Measurements from ENCODE around the gene EMC1. TPM values are rescaled to one million over a fixed set of nuclear protein-coding genes. Genes with fewer than 3 reads are reported as not detected.
A peak's percentile ranks its signal among the peaks of the same experiment; 100 is the strongest.

The EMC1 gene
- total RNA-seq, 1 donor from 2014 or later = 63.8 TPM

GRCh38 chr1:19199969-19200604 lies 51.2 kb downstream of the EMC1 start:
- H3K9me3 Mint-ChIP-seq = no peaks in the 10 kb centered on the region
- peaks cover 9% of the 10 kb centered on the region for H3K4me1 Mint-ChIP-seq
- no peaks in the 10 kb centered on the region for H3K27me3 Mint-ChIP-seq (ENCODE audit: low read depth)
- no peak for TF ChIP-seq CTCF (IDR thresholded peaks at IDR 0.05; ENCODE audit: unreplicated experiment)
- H3K4me3 Mint-ChIP-seq = no peak overlapping the region
- no peak overlapping the region for H3K27ac Mint-ChIP-seq
- H3K36me3 Mint-ChIP-seq = peaks cover 20% of the 10 kb centered on the region
- no peak for DNase-seq (ENCODE audit: low spot score in 2 of 2, unreplicated experiment in 2 of 2)

GRCh38 chr1:19199329-19199968 lies 51.9 kb downstream of the EMC1 start:
- TF ChIP-seq CTCF (IDR thresholded peaks at IDR 0.05; ENCODE audit: unreplicated experiment) = no peak
- H3K27ac Mint-ChIP-seq = no peak overlapping the region

GRCh38 chr1:19198820-19199219 lies 52.5 kb downstream of the EMC1 start:
- TF ChIP-seq CTCF (IDR thresholded peaks at IDR 0.05; ENCODE audit: unreplicated experiment) = no peak
- Mint-ChIP-seq H3K27me3 (ENCODE audit: low read depth) (no peaks in the 10 kb centered on the region), H3K4me3 (no peak overlapping the region), H3K4me1 (peaks cover 5% of the 10 kb centered on the region), H3K27ac (no peak overlapping the region), H3K36me3 (peaks cover 24% of the 10 kb centered on the region), H3K9me3 (no peaks in the 10 kb centered on the region)
- DNase-seq (ENCODE audit: low spot score in 2 of 2, unreplicated experiment in 2 of 2) = no peak

More at GRCh38 chr1:19199329-19199968, 51.9 kb downstream of the EMC1 start:
- Mint-ChIP-seq H3K4me3 (no peak overlapping the region), H3K36me3 (peaks cover 20% of the 10 kb centered on the region), H3K27me3 (ENCODE audit: low read depth) (no peaks in the 10 kb centered on the region), H3K9me3 (no peaks in the 10 kb centered on the region), H3K4me1 (peaks cover 5% of the 10 kb centered on the region)
- DNase-seq (ENCODE audit: low spot score in 2 of 2, unreplicated experiment in 2 of 2) = no peak

- DNase-seq (ENCODE audit: low spot score in 2 of 2, unreplicated experiment in 2 of 2) = no peak
- Mint-ChIP-seq H3K9me3 (no peaks in the 10 kb centered on the region), H3K4me1 (peaks cover 5% of the 10 kb centered on the region), H3K4me3 (no peak overlapping the region), H3K27ac (no peak overlapping the region), H3K27me3 (ENCODE audit: low read depth) (no peaks in the 10 kb centered on the region), H3K36me3 (peaks cover 34% of the 10 kb centered on the region)
- TF ChIP-seq CTCF (IDR thresholded peaks at IDR 0.05; ENCODE audit: unreplicated experiment) = no peak
These were observed 53.5 kb downstream of the EMC1 start for GRCh38 chr1:19197845-19198244.

GRCh38 chr1:19196331-19196730 lies 55.0 kb downstream of the EMC1 start:
- peaks cover 46% of the 10 kb centered on the region for H3K36me3 Mint-ChIP-seq
- no peak overlapping the region for H3K4me3 Mint-ChIP-seq
- H3K27me3 Mint-ChIP-seq (ENCODE audit: low read depth) = no peaks in the 10 kb centered on the region
- TF ChIP-seq CTCF (IDR thresholded peaks at IDR 0.05; ENCODE audit: unreplicated experiment) = no peak
- no peak for DNase-seq (ENCODE audit: low spot score in 2 of 2, unreplicated experiment in 2 of 2)
- H3K27ac Mint-ChIP-seq = peak overlapping the region; percentile 24
- H3K4me1 Mint-ChIP-seq = peaks cover 1% of the 10 kb centered on the region
- H3K9me3 Mint-ChIP-seq = no peaks in the 10 kb centered on the region

All from mesothelial cell of epicardium (in vitro differentiated cells).